SIG-M5 treated with dmso at 0.1 percent for 504 hours (cell line): ENCODE results near the gene PDSS2.
"Not testable (repeated sequence)": the region's sequence is repeated elsewhere in the genome, so short reads cannot be mapped to it uniquely, and the experiment has no call there.

Source experiments
- DNase-seq: peaks from one replicate; lab custom pipeline; 2025; ENCODE audit not compliant: unreplicated experiment; lab: John Stamatoyannopoulos, UW

Gene PDSS2

DNA sequence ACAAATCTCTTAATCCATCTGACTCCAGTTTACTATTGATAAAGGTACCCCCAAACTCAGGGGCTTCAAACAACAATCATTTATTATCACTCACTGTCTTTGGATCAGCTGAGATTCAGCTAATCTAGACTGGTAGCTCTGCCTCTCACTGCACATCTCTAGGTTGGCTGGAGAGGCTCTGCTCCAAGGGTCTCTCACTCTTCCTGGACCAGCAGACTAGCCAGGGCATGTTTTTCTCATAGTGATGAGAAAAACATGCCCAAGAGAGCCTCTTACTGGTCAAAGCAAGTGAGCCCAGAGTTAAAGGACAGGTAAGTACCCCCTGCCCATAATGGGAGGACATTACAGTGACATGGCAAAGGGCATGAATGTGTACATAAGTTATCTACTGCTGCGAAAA lies 228.9 kb downstream of the PDSS2 start:
- no peak for DNase-seq

DNA sequence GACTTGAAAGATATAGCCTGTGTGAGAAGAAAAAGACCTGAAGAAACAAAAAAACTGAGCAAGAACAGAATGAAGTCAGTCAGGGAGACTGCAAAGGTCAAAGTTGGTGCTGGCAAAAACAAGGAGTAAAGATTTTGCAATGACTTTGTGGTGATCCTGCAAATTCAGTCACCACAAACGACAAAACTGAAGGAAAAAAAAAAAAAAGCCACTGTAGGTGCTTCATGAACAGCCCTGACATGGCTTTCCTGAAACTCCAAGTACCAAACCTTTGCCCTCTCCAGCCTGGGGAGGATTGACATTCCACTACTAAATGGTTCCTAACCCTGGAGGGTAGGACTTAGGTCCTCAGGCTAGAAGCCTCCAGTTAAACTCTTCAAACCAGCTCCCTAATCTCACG lies 229.3 kb downstream of the PDSS2 start:
- DNase-seq: no peak

DNA sequence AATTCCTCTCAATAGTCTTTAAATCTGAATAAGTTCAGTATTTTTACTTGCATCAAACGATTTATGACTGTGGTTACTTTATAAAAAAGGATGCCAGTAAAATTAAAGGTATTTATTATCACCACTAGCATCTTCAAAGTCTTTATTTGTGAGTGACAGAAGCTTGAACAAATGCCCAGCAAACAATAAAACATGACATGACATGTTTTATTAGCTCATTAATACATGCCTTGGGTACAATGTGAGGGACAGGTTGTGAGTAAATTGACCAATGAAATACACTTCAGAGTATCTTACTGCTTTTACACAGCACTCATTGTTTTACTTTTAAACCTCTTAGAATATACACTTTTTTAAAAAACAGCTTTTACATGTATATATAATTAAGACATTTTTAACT lies 230.6 kb downstream of the PDSS2 start:
- no peak for DNase-seq

DNA sequence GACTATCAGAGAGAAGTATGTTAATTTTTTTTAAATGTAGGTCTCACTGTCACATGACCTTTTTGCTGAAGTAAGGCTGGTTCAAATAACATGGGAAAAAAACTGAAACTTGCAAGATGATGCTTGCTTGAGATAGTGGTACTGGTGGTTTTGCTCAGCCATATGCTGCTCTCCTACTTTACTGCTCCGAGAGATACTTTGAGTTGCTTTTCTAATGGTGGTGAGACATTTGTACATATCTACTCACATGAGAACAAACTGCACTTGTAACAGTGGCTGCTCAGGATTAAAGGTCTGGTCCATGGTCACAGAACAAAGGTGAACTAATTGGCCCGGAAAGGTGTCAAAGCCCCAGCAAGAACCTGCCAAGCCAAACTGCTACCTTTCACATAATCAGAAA lies 237.8 kb downstream of the PDSS2 start:
- DNase-seq: no peak

GRCh38 chr6:107219851-107220250 lies 239.5 kb downstream of the PDSS2 start:
- DNase-seq: no peak

GRCh38 chr6:107218142-107218541 lies 241.2 kb downstream of the PDSS2 start:
- no peak for DNase-seq

GRCh38 chr6:107217248-107217647 lies 242.1 kb downstream of the PDSS2 start:
- no peak for DNase-seq

GRCh38 chr6:107216197-107216933 lies 243.0 kb downstream of the PDSS2 start:
- DNase-seq: no peak

DNA sequence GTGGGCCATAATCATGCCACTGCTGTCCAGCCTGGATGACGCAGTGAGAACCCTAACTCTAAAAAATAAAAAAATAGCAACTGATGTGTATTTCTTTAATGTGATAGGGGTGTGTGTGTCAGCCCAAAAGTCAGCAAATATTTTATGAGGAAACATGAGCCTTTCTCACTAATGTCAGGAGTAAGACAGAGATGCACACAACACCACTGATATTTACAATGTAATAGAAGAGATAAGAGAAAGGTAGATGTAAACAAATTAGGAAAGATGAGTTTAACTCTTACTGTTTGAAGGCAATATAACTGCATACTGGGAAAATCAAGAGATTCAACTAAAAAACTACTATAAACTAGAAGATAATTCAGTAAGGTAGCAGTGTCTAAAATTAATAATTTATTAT lies 244.0 kb downstream of the PDSS2 start:
- no peak for DNase-seq

DNA sequence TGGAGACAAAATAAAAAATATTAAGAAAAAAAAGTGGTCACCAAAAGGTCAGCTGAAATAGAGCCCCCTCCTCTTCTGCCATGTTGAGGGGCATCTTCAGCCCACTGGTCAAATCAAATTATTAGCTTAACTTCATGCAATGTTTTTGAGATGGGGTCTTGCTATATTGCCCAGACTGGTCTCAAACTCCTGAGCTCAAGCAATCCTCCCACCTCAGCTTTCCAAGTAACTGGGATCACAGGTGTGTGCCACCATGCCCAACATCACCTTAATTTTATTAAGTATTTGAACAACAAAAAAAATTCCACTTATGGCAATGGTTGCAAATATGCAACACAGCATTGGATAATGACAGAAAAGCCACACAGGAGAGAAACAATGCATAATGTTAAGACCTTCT lies 244.7 kb downstream of the PDSS2 start:
- no peak for DNase-seq

DNA sequence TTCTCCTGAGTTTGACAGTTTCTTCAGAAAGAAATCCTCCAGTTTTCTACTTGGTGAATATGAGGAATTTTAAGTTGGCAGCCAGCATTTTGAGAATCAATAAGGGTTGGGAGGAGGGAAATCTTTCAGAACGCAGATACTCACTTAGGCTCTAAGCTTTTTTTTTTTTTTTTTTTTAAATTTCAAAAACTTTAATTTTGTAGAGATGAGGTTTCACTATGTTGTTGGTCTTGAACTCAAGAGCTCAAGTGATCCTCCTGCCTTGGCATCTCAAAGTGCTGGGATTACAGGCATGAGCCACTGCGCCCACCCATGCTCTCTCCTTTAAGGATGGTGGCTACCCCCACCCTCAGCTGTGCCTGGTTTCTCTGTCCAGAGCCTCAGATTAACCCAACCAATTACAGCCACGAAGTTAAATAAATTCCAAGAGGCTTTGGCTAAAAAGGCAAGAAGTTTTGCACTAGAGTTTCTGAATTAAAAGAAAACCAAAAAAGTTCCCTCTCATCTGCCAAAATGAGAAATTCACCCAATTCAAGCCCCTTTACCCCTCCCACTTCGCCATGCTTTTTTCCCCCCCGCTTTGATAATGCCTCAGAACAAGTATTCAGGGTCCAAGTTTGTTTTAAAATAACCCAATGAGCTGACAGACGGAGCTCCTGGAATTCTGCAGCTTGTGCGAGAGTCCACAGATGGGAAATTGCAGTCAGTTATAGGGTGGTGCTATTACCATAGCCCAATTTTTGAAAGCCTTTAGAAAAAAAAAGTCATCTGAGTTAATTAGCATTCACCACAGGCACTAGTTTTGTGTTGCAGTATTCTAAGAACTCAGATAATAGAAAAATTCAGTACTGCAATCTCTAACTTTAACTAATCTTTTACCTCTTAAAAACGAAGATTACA lies 249.7 kb downstream of the PDSS2 start:
- DNase-seq: no peak

DNA sequence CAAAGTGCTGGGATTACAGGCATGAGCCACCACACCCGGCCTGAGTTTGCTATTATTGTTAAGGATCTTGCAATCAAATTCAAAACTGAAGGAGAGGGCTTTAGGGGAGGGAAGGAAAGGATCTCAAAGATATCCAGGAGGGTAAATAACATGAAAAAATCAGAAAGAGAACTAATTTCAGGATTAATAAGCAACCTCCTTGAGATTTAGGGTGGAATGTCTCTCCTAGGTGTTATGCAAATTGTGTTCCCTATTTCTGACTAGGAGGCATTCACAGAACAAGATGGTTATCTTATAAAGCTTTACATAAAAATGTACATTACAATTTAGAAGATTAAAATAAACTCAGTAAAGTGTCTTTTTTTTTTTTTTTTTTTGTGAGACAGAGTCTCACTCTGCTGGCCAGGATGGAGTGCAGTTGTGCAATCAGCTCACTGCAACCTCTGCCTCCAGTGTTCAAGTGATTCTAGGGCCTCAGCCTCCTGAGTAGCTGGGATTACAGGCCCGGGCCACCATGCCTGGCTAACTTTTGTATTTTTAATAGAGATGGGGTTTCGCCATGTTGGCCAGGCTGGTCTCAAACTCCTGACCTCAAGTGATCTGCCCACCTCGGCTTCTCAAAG lies 252.0 kb downstream of the PDSS2 start:
- DNase-seq: no peak

GRCh38 chr6:107205058-107205998 lies 254.0 kb downstream of the PDSS2 start:
- no peak for DNase-seq

- peak; percentile 29 for DNase-seq
Measured at GRCh38 chr6:107202876-107203468, 256.4 kb downstream of the PDSS2 start.

DNA sequence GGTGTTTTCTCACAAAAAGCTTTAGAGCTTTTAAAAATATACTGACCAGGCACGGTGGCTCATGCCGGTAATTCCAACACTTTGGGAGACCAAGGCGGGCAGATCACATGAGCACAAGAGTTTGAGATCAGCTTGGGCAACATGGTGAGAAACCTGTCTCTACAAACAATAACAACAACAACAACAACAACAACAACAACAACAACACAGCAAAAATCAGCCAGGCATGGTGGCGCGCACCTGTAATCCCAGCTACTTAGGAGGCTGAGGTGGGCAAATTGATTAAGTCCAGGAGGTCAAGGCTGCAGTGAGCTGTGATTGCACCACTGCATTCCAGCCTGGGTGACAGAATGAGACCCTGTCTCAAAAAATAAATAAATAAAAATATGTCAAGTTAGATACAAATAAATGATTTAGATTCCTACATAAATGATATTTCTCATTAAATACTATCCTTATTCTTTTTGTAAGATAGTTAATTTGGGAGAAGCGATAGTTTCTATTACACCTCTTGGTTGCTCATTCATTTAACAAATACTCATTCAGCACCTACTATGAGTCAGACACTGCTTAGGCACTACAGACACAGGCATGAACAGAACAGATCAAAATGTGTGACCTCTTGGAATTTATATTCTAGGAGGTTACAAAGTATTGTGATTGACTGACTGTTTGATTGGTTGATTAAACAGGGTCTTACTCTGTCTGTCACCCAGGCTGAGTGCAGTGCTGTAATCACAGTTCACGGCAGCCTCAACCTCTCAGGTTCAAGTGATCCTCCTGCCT lies 260.5 kb downstream of the PDSS2 start:
- DNase-seq: no peak

- no peak for DNase-seq
Measured at GRCh38 chr6:107196152-107196551, 263.2 kb downstream of the PDSS2 start.

DNA sequence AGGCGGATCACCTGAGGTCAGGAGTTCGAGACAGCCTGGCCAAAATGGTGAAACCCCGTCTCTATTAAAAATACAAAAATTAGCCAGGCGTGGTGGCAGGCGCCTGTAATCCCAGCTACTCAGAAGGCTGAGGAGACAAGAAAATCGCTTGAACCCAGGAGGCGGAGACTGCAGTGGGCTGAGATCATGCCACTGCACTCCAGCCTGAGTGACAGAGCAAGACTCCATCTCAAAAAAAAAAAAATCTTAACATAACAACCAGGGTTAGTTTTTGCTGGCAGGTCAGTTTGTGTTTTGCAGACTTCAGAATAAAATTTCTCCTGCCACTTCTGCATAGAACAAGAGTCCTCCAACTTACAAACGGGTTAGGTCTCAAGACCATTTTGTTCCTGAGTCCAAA lies 264.6 kb downstream of the PDSS2 start:
- not testable (repeated sequence) for DNase-seq

DNA sequence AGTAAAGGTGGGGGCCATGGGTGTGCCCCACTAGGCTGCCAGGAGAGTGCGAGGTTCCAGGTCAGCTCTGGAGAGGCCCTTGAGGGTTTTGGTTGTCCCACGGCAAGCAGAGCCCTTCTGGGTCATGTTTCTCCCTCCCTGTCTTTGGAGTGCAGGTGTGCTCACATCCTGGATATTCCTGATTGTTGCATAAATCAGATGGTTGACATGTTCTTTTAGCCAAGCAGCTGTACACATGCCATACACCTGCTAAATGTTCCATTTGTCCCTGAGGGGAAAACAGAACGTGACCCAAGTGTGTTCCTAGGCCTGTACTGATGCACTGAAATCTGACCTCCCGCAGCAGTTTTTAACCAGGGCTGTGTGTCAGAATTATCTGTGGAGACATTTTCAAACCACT lies 266.5 kb downstream of the PDSS2 start:
- no peak for DNase-seq

GRCh38 chr6:107187630-107188029 lies 271.7 kb downstream of the PDSS2 start:
- no peak for DNase-seq

DNA sequence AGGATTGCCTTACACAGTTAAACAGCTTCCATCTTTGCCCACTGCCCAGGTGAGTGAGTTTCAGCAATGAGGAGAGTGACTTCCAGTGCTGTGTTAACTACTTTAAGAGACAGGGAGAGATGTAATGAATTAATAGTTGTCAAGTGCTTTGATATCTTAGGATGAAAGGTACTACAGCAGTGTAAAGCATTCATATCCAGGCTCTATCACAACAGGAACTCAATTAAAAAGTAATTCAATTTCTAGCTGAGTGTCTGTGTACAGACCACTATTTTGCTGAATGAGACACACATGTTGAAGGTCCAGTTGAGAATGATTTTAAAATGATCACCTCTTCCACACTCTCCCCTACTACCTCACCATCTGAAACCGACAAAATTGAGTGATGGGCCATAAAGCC lies 273.3 kb downstream of the PDSS2 start:
- no peak for DNase-seq
